Stimulated activated CD4-positive, alpha-beta T cell treated with anti-CD3 and anti-CD28 coated beads, Interleukin-1b, Interleukin-23, amount 100 ng/mL, for 48 hours (primary cell): ENCODE measurements around the gene OR8G5.

ENCODE experiments used
- DNase-seq: peaks from one replicate; pipeline ENCODE4 v3.0.0-alpha.2; 2020

Gene OR8G5

GRCh38 chr11:124294687-124295086 is 38.5 kb downstream of the OR8G5 start:
- DNase-seq: no peak

DNA sequence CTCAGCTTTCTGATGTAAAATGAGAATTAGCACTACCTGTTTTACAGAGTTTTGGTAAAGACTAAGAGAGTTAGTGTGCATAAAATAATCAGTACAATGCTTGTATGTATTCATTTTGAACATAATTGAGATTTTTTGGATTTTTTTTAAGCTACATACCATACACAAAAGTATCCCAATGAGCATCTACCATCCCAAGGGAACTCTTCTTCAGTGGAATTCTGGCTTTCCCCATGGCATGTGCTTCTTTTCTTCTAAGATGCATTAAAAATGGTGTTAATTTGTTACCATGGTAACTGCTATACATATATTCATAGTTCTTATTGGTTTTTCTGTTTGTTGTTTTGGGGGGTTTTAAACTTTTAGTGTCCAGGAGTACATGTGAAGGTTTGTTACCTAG is 39.8 kb downstream of the OR8G5 start:
- DNase-seq: no peak

DNA sequence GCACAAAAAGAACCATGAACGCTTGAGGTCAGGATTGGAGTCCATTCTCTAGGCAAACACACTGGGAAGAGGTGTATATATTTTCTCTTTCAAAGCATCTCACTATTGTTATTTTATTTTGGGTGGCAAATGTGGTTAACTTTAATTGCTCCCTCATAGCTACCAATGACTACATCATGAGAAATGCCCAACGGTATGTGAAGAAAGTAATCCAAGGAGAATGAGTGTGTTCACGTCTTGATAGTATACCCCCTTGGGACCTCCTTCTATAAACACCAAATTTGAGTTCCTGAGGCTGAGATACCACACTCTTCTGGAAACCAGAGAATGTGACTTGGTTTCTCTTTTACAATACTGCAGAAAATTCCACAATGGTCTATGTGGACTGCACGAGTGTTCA is 41.7 kb downstream of the OR8G5 start:
- no peak for DNase-seq

- DNase-seq: no peak
These were observed 45.4 kb downstream of the OR8G5 start for GRCh38 chr11:124301548-124301947.

GRCh38 chr11:124302347-124303125 is 46.4 kb downstream of the OR8G5 start:
- DNase-seq: no peak

DNA sequence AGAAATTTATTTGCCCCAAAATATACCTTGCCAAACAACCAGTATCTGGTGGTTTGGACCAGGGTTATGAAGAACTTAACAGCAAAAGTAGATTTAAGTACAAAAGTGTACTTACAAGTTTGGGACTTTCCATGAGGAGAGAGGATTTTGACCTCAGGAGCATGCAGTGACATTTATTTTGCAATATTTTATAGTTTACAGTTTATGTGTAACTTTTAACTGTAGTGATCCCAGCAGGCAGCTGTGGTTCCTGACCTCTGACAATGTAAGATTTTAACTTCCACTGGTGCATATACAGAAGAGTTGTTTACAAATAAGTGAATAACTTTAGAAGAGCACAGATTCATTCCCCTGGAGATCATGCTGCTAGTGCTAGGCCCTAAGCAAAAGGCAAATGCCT is 50.9 kb downstream of the OR8G5 start:
- no peak for DNase-seq

DNA sequence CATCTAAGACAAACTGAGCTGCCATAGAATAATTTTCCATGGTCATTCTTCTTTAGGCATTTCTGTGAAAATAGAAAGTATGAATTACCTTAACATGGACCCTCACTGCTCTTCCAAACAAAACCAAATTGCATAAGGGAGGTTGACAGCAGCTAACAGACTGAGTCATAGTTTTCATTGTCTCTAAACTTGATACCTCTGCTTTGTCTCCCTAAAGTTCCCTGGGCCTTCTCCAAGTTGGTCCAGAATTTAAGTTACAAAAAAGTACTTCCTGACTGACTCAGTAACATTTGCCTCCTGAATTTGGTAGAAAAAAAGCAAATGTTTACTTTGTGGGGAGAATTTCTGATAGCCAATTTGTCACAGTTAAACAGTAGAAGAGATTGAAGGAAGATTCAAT is 54.5 kb downstream of the OR8G5 start:
- DNase-seq: no peak

DNA sequence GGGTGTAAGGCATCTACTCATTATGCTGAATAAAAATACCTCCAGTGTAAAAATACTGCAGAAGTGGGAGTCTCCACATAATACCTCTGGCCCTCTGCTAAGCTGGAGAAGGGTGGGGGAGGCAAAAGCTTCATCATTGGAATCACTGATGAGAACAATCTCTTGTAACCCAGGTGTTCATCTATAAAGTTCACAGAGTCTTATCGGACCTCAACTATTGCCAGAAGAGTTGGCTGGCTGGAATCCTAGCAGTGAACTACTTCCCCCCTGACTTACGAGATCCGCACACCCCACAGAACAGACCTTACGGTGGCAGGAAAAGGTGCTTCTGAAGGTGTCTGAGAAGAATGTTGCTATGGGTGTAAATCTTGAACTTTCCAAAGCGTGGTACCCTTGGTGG is 55.1 kb downstream of the OR8G5 start:
- DNase-seq: no peak

DNA sequence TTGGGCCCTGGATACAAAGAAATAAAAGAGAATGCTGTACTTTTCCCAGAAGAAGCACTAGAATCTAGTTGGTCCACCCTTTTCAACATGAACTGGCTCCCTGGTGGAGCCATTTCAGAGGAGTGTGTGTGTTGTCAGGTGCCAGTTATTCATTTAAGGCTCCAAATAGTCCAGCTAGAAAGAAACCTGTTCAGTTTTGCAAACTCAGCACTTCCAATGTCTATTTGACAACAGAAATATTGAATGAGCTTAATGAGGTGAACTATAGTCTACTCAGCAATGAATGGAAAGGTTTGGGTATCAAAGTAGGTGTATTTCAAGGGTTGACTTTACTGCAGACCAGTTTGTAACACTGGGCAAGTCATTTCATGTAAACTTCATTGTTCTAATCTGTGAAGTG is 55.5 kb downstream of the OR8G5 start:
- no peak for DNase-seq

- no peak for DNase-seq
These were observed 57.0 kb downstream of the OR8G5 start for GRCh38 chr11:124313131-124313530.

- DNase-seq: no peak
These were observed 57.7 kb downstream of the OR8G5 start, which contains the start of gene OR8D1 for GRCh38 chr11:124313849-124314248. TSS of gene OR8D1 (minus strand) at chr11:124313949. CDS start at chr11:124310766, 3,183 bp downstream.

- no peak for DNase-seq
These were observed 58.9 kb downstream of the OR8G5 start for GRCh38 chr11:124315052-124315451.
